Activated CD4-positive, alpha-beta memory T cell treated with anti-CD3 and anti-CD28 coated beads, Interleukin-2, amount 10 ng/mL, durations not matched to agents 7 days and 5 days (primary cell): ENCODE results near the gene SPON2. TPM values are rescaled to one million over a fixed set of nuclear protein-coding genes. Genes with fewer than 3 reads are reported as not detected.
"Not testable (repeated sequence)": the region's sequence is repeated elsewhere in the genome, so short reads cannot be mapped to it uniquely, and the experiment has no call there.

Source experiments
- CTCF ChIA-PET: fragments of 350-600 bp; sonication (Branson Sonifier 250); formaldehyde crosslinking; loops from one replicate; lab custom pipeline; 2021; ENCODE audit warnings: antibody characterized with exemption, inconsistent platforms; lab: Charles Lee
- POLR2A ChIA-PET: fragments of 350-600 bp; sonication (Branson Sonifier 250); formaldehyde crosslinking; loops from one replicate; lab custom pipeline; 2021; ENCODE audit warnings: antibody characterized with exemption; lab: Charles Lee
- DNase-seq: peaks from one replicate; pipeline ENCODE4 v3.0.0-alpha.2; 2020
- H3K27ac Mint-ChIP-seq: one replicate; pipeline ENCODE4 v1.8.0; 2021; ENCODE audit warnings: mild to moderate bottlenecking, mixed read lengths
- H3K27me3 Mint-ChIP-seq: one replicate; pipeline ENCODE4 v1.8.0; 2021; ENCODE audit warnings: mixed read lengths
- H3K36me3 Mint-ChIP-seq: one replicate; pipeline ENCODE4 v1.8.0; 2021; ENCODE audit warnings: low read depth, mixed read lengths
- H3K4me1 Mint-ChIP-seq: one replicate; pipeline ENCODE4 v1.8.0; 2021; ENCODE audit warnings: mixed read lengths
- H3K4me3 Mint-ChIP-seq: one replicate; pipeline ENCODE4 v1.8.0; 2021; ENCODE audit warnings: mild to moderate bottlenecking, mixed read lengths
- H3K9me3 Mint-ChIP-seq: one replicate; pipeline ENCODE4 v1.8.0; 2021; ENCODE audit warnings: mixed read lengths
- total RNA-seq, 2 experiments: library from RNA; stranded (reverse); gene quantifications; one replicate each; pipeline ENCODE4 v1.2.3, GENCODE V29; 2021

Gene SPON2
- total RNA-seq, 2 experiments from 2014 or later: 22.8 to 24.6 TPM

DNA sequence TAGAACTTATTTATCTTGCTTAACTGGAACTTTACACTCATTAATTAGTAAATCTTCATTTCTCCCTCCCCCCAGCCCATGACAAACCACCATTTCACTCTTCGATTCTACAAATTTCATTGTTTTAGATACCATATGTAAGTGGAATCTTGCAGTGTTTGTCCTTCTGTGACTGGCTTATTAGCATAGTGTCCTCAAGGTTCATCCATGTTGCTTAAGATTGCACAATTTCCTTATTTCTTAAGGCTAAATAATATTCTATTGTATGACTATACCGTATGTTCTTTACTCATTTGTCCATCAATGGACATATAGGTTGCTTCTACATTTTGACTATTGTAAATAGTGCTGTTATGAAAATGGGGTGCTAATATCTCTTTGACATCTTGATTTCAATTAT, 34.5 kb downstream of the SPON2 start:
- Mint-ChIP-seq H3K36me3 (no peaks in the 10 kb centered on the region), H3K4me1 (peaks cover 16% of the 10 kb centered on the region), H3K27me3 (peaks cover 29% of the 10 kb centered on the region), H3K4me3 (peak overlapping the region; percentile 3), H3K9me3 (no peaks in the 10 kb centered on the region), H3K27ac (no peak overlapping the region)
- no peak for DNase-seq
- ChIA-PET POLR2A (interaction anchor here (0.7 to 2.5 kb wide), 9 partner anchors 16 to 210 kb away, joined by 3 to 22 read pairs (median 4); partner anchors contain the start of genes CTBP1, RNF212 and UVSSA), CTCF (interaction anchor here (0.9 to 2.2 kb wide), 12 partner anchors 10 to 588 kb away, joined by 3 to 12 read pairs (median 3); partner anchors contain the start of gene UVSSA)

GRCh38 chr4:1137063-1137776, 35.2 kb downstream of the SPON2 start:
- H3K4me1 Mint-ChIP-seq: peaks cover 16% of the 10 kb centered on the region
- no peaks in the 10 kb centered on the region for H3K9me3 Mint-ChIP-seq
- peak overlapping the region; percentile 62 for H3K4me3 Mint-ChIP-seq
- H3K36me3 Mint-ChIP-seq: no peaks in the 10 kb centered on the region
- no peak overlapping the region for H3K27ac Mint-ChIP-seq
- no peak for DNase-seq
- POLR2A ChIA-PET: interaction anchor here (0.7 to 2.5 kb wide), 12 partner anchors 15 to 734 kb away, joined by 3 to 22 read pairs (median 4); partner anchors contain the start of genes CTBP1, NSD2, RNF212 and UVSSA
- H3K27me3 Mint-ChIP-seq: peaks cover 25% of the 10 kb centered on the region
- CTCF ChIA-PET: interaction anchor here (0.6 to 2.2 kb wide), 16 partner anchors 10 to 589 kb away, joined by 3 to 12 read pairs (median 3); partner anchors contain the start of genes CTBP1 and UVSSA

- CTCF ChIA-PET: interaction anchor here (0.8 to 2.2 kb wide), 5 partner anchors 113 to 220 kb away, joined by 3 to 12 read pairs (median 4); partner anchors contain the start of gene CTBP1
- POLR2A ChIA-PET: interaction anchor here (1.2 to 2.5 kb wide), 3 partner anchors 113 to 735 kb away, joined by 5 to 22 read pairs (median 9); partner anchors contain the start of genes CTBP1, NSD2 and UVSSA
- Mint-ChIP-seq H3K9me3 (no peaks in the 10 kb centered on the region), H3K27ac (no peak overlapping the region), H3K4me1 (peaks cover 16% of the 10 kb centered on the region), H3K4me3 (no peak overlapping the region), H3K36me3 (no peaks in the 10 kb centered on the region), H3K27me3 (peaks cover 14% of the 10 kb centered on the region)
- DNase-seq: no peak
These were observed 36.3 kb downstream of the SPON2 start for GRCh38 chr4:1136048-1136447.

GRCh38 chr4:1133033-1133432, 39.4 kb downstream of the SPON2 start:
- peaks cover 8% of the 10 kb centered on the region for H3K27me3 Mint-ChIP-seq
- no peak overlapping the region for H3K4me3 Mint-ChIP-seq
- H3K36me3 Mint-ChIP-seq: no peaks in the 10 kb centered on the region
- CTCF ChIA-PET: interaction anchor here (2.8 to 4.6 kb wide), 2 partner anchors 135 to 214 kb away, joined by 25 to 54 read pairs; partner anchors contain the start of gene UVSSA
- DNase-seq: no peak
- POLR2A ChIA-PET: interaction anchor here (0.6 kb wide), 1 partner anchor 193 kb away, joined by 3 read pairs; no protein-coding TSS in a partner anchor
- no peaks in the 10 kb centered on the region for H3K9me3 Mint-ChIP-seq
- H3K27ac Mint-ChIP-seq: no peak overlapping the region
- peaks cover 18% of the 10 kb centered on the region for H3K4me1 Mint-ChIP-seq

- Mint-ChIP-seq H3K9me3 (no peaks in the 10 kb centered on the region), H3K4me1 (peaks cover 3% of the 10 kb centered on the region), H3K36me3 (no peaks in the 10 kb centered on the region), H3K4me3 (no peak overlapping the region), H3K27ac (no peak overlapping the region), H3K27me3 (peaks cover 19% of the 10 kb centered on the region)
- ChIA-PET CTCF (interaction anchor here (0.6 to 4.6 kb wide), 26 partner anchors 9 to 383 kb away, joined by 3 to 54 read pairs (median 5); partner anchors contain the start of genes MAEA, RNF212 and UVSSA), POLR2A (interaction anchor here (0.8 to 2.1 kb wide), 3 partner anchors 87 to 218 kb away, joined by 3 to 7 read pairs (median 5); no protein-coding TSS in a partner anchor)
- DNase-seq: peak; percentile 81
These were observed 41.8 kb downstream of the SPON2 start for GRCh38 chr4:1130316-1131186.

DNA sequence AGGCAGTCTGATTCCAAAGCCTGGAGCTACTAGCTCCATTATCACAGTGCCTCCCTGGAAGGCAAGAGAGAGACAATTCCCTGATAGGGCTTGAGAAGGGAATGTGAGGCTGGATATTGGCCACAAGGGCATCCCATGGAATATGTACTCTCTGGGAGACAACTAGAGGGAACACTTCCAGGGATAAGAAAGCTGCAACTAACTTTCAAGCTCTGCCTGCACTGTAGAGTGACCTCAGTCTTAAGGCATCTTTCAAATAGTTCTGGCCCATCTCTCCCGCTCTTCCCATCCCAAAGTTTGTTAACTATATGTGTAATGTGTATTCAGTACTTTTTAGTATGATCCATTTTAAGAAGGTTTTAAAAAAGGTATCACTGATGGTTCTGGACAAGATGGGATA, 45.9 kb downstream of the SPON2 start:
- CTCF ChIA-PET: interaction anchor here (1.1 kb wide), 1 partner anchor 107 kb away, joined by 3 read pairs; no protein-coding TSS in a partner anchor
- POLR2A ChIA-PET: no interaction called here
- H3K27me3 Mint-ChIP-seq: peaks cover 28% of the 10 kb centered on the region
- H3K4me3 Mint-ChIP-seq: no peak overlapping the region
- no peaks in the 10 kb centered on the region for H3K9me3 Mint-ChIP-seq
- no peak overlapping the region for H3K27ac Mint-ChIP-seq
- no peak for DNase-seq
- H3K36me3 Mint-ChIP-seq: no peaks in the 10 kb centered on the region
- H3K4me1 Mint-ChIP-seq: peaks cover 3% of the 10 kb centered on the region

GRCh38 chr4:1125466-1125865, 46.9 kb downstream of the SPON2 start:
- H3K9me3 Mint-ChIP-seq, DNase-seq, H3K4me1 Mint-ChIP-seq, H3K36me3 Mint-ChIP-seq, POLR2A ChIA-PET, H3K27ac Mint-ChIP-seq, CTCF ChIA-PET, H3K4me3 Mint-ChIP-seq: not testable (repeated sequence)
- peaks cover 30% of the 10 kb centered on the region for H3K27me3 Mint-ChIP-seq

DNA sequence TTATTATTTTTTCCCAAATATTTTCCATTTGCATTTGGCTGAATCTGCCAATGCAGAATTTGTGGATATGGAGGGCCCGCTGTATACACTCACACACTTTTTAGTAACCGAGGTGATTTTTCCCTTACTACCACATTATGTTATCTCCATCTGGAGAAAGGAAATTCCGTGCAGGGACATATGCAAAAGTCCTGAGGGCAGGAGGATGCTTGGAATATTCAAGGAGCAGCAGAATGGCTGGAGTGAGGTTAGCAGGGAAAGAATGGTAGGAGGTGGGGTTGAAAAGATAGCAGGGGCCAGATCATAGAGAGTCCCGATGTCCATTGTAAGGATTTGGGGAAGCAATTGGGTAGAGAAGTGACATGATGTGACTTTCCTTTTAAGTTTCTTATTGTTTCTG, 47.6 kb downstream of the SPON2 start:
- Mint-ChIP-seq H3K27ac (no peak overlapping the region), H3K4me3 (no peak overlapping the region), H3K36me3 (no peaks in the 10 kb centered on the region), H3K27me3 (peaks cover 30% of the 10 kb centered on the region), H3K4me1 (no peaks in the 10 kb centered on the region), H3K9me3 (no peaks in the 10 kb centered on the region)
- ChIA-PET CTCF (no interaction called here), POLR2A (no interaction called here)
- no peak for DNase-seq

DNA sequence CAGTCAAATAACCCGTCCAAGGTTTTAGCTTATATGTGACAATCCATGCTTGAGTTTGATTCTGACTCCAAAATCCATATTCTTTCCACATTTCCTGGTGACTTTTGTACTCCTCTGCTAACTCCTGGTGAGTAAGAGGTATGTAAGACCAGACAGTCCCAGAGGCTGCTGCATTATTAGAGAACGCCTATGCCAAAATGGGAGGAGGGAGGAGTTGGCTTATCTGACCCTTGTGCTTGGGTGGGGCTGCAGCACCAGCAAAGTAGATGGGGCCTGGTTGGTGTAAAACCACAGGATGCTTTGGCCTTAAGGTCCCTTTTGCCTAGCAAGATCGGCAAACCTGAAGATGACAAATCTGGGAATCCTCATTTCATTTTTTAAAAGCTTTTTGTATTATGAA, 49.9 kb downstream of the SPON2 start:
- POLR2A ChIA-PET: interaction anchor here (1.2 kb wide), 1 partner anchor 15 kb away, joined by 3 read pairs; no protein-coding TSS in a partner anchor
- no peaks in the 10 kb centered on the region for H3K36me3 Mint-ChIP-seq
- CTCF ChIA-PET: interaction anchor here (3.4 kb wide), 1 partner anchor 9 kb away, joined by 17 read pairs; no protein-coding TSS in a partner anchor
- H3K4me1 Mint-ChIP-seq: no peaks in the 10 kb centered on the region
- peaks cover 28% of the 10 kb centered on the region for H3K27me3 Mint-ChIP-seq
- no peak for DNase-seq
- H3K4me3 Mint-ChIP-seq: no peak overlapping the region
- H3K27ac Mint-ChIP-seq: no peak overlapping the region
- no peaks in the 10 kb centered on the region for H3K9me3 Mint-ChIP-seq

Other genes with a start within 250 kb of the SPON2 start
- 100 to 1,000 TPM; 139 to 156 TPM for gene GAK, start 240.3 kb downstream of the SPON2 start, total RNA-seq
- gene TMEM175, start 240.1 kb downstream of the SPON2 start, total RNA-seq: 10 to 100 TPM; 24.1 to 28.8 TPM
- gene DGKQ, start 199.0 kb downstream of the SPON2 start, total RNA-seq: 10 to 100 TPM; 13.8 to 14.7 TPM
- 10 to 100 TPM; 18.8 to 19.0 TPM for gene IDUA, start 185.5 kb downstream of the SPON2 start, total RNA-seq
- under 1 TPM in 1 of 2 experiments, not detected in 1; 0.20 TPM for gene SLC26A1, start 179.2 kb downstream of the SPON2 start, total RNA-seq
- gene FGFRL1, start 161.0 kb downstream of the SPON2 start, total RNA-seq: 1 to 10 TPM; 7.1 to 8.9 TPM
- 1 to 10 TPM in 1 of 2 experiments, under 1 TPM in 1; 0.88 to 1.0 TPM for gene RNF212, start 59.0 kb downstream of the SPON2 start, total RNA-seq
- gene CTBP1, start 76.5 kb upstream of the SPON2 start, total RNA-seq: 100 to 1,000 TPM; 209 to 221 TPM
- gene MAEA, start 117.3 kb upstream of the SPON2 start, total RNA-seq: 10 to 100 TPM; 61.6 to 64.1 TPM
- 10 to 100 TPM; 22.2 to 22.3 TPM for gene UVSSA, start 174.6 kb upstream of the SPON2 start, total RNA-seq
- not detected for gene NKX1-1, start 233.9 kb upstream of the SPON2 start, total RNA-seq